Peyer's patch (tissue), 4 donors: ENCODE results near the gene SF3B2. TPM values are rescaled to one million over a fixed set of nuclear protein-coding genes. Genes with fewer than 3 reads are reported as not detected.
A peak's percentile ranks its signal among the peaks of the same experiment; 100 is the strongest.

Source experiments
- DNase-seq, 3 donors: peaks; one replicate each; pipeline ENCODE4 v3.0.0-alpha.2; 2017 to 2019
- H3K27ac ChIP-seq, 4 donors: fragments of 200-600 bp; sonication (generic); one replicate each; pipeline ENCODE4 v1.5.1; 2016 to 2019
- H3K27me3 ChIP-seq, 2 donors: fragments of 200-600 bp; sonication (generic); one replicate each; pipeline ENCODE4 v1.5.1; 2019
- H3K36me3 ChIP-seq, 3 donors: fragments of 200-600 bp; sonication (generic); one replicate each; pipeline ENCODE4 v1.5.1; 2016 to 2019
- H3K4me1 ChIP-seq, 4 donors: fragments of 200-600 bp; sonication (generic); one replicate each; pipeline ENCODE4 v1.5.1; 2016 to 2019
- H3K4me3 ChIP-seq, 4 donors: fragments of 200-600 bp; sonication (generic); 1 replicate in 3 of 4; 2 replicates in 1 of 4; pipeline ENCODE4 v1.5.1; 2016 to 2019; ENCODE audit warnings: mild to moderate bottlenecking in 1 of 4
- H3K9me3 ChIP-seq, 4 donors: fragments of 200-600 bp; sonication (generic); one replicate each; pipeline ENCODE4 v1.5.1; 2016 to 2019; ENCODE audit warnings: mild to moderate bottlenecking in 1 of 4
- CTCF ChIP-seq, 6 experiments: fragments of 450-650 bp in 4 of 6; fragments of 200-600 bp in 2 of 6; sonication (generic) in 1 of 6; IDR thresholded peaks; one replicate each; pipeline ENCODE4 v1.5.1; 2017 to 2019; ENCODE audit warnings: antibody characterized with exemption in 6 of 6, mild to moderate bottlenecking in 3 of 6, moderate library complexity in 1 of 6
- POLR2A ChIP-seq, 2 donors: fragments of 450-650 bp; IDR thresholded peaks; one replicate each; pipeline ENCODE4 v1.5.1; 2017; ENCODE audit warnings: antibody characterized with exemption in 2 of 2, mild to moderate bottlenecking in 2 of 2, moderate library complexity in 2 of 2
- total RNA-seq, 4 donors: library from RNA; depleted of rRNA; stranded (reverse); fragments of >200 nt; gene quantifications; one replicate each; pipeline ENCODE4 v1.1.0, GENCODE V29; 2016

Gene SF3B2
- total RNA-seq, 4 donors from 2014 or later = 127 to 340 (median 171) TPM

- Histone ChIP-seq H3K4me3 (no peak overlapping the region), H3K9me3 (no peaks in the 10 kb centered on the region), H3K4me1 (peaks cover 0 to 10% (median 3%) of the 10 kb centered on the region in 4 donors), H3K27me3 (no peaks in the 10 kb centered on the region), H3K36me3 (no peaks in the 10 kb centered on the region), H3K27ac (no peak overlapping the region)
- no peak for TF ChIP-seq CTCF (IDR thresholded peaks at IDR 0.05)
- no peak for TF ChIP-seq POLR2A (IDR thresholded peaks at IDR 0.05)
- no peak for DNase-seq
These were observed 52.0 kb downstream of the SF3B2 start for GRCh38 chr11:66104057-66104638.

GRCh38 chr11:66106786-66107599 lies 54.8 kb downstream of the SF3B2 start:
- peaks cover 0 to 16% (median 3%) of the 10 kb centered on the region in 4 donors for H3K4me1 ChIP-seq
- no peak overlapping the region for H3K27ac ChIP-seq
- no peaks in the 10 kb centered on the region for H3K27me3 ChIP-seq
- DNase-seq = no peak
- no peaks in the 10 kb centered on the region for H3K9me3 ChIP-seq
- H3K4me3 ChIP-seq = no peak overlapping the region
- TF ChIP-seq CTCF (IDR thresholded peaks at IDR 0.05) (no peak), POLR2A (IDR thresholded peaks at IDR 0.05) (no peak)
- no peaks in the 10 kb centered on the region for H3K36me3 ChIP-seq

- Histone ChIP-seq H3K9me3 (no peaks in the 10 kb centered on the region), H3K4me3 (no peak overlapping the region), H3K27me3 (no peaks in the 10 kb centered on the region), H3K27ac (no peak overlapping the region), H3K4me1 (peaks cover 0 to 19% (median 10%) of the 10 kb centered on the region in 4 donors), H3K36me3 (no peaks in the 10 kb centered on the region)
- no peak for TF ChIP-seq CTCF (IDR thresholded peaks at IDR 0.05)
- TF ChIP-seq POLR2A (IDR thresholded peaks at IDR 0.05) = no peak
- DNase-seq = no peak
These were observed 55.7 kb downstream of the SF3B2 start for GRCh38 chr11:66107600-66108510.

- no peak for DNase-seq
- no peak for TF ChIP-seq POLR2A (IDR thresholded peaks at IDR 0.05)
- Histone ChIP-seq H3K9me3 (no peaks in the 10 kb centered on the region), H3K36me3 (no peaks in the 10 kb centered on the region), H3K4me3 (no peak overlapping the region), H3K4me1 (peaks cover 0 to 27% (median 18%) of the 10 kb centered on the region in 4 donors), H3K27me3 (no peaks in the 10 kb centered on the region), H3K27ac (no peak overlapping the region)
These were observed 57.1 kb downstream of the SF3B2 start for GRCh38 chr11:66109294-66109693.

GRCh38 chr11:66111158-66111557 lies 59.0 kb downstream of the SF3B2 start:
- peaks cover 0 to 32% (median 23%) of the 10 kb centered on the region in 4 donors for H3K4me1 ChIP-seq
- H3K4me3 ChIP-seq = no peak overlapping the region
- TF ChIP-seq CTCF (IDR thresholded peaks at IDR 0.05) (no peak), POLR2A (IDR thresholded peaks at IDR 0.05) (no peak)
- H3K36me3 ChIP-seq = no peaks in the 10 kb centered on the region
- H3K9me3 ChIP-seq = no peaks in the 10 kb centered on the region
- no peaks in the 10 kb centered on the region for H3K27me3 ChIP-seq
- DNase-seq = no peak
- peak overlapping the region in 1 of 4 donors; percentile 70 for H3K27ac ChIP-seq
